Right lobe of liver (tissue), 6 donors: ENCODE data around the gene STRADB. TPM values are rescaled to one million over a fixed set of nuclear protein-coding genes. Genes with fewer than 3 reads are reported as not detected.

Experiments
- ATAC-seq, 4 donors: fragments of 200-7000 bp; cut with Tn5 transposase; one replicate each; pipeline ENCODE4 v1.9.1; 2020; ENCODE audit warnings: mild to moderate bottlenecking in 4 of 4, moderate library complexity in 4 of 4
- DNase-seq, 3 donors: peaks; one replicate each; pipeline ENCODE4 v3.0.0-alpha.2; 2020
- H3K27ac ChIP-seq, 3 donors: fragments of 200-600 bp; one replicate each; pipeline ENCODE4 v1.8.0; 2022
- H3K27me3 ChIP-seq, 2 donors: fragments of 200-600 bp; one replicate each; pipeline ENCODE4 v1.8.0; 2022
- H3K36me3 ChIP-seq, 4 donors: fragments of 200-600 bp; sonication (generic) in 1 of 4; one replicate each; pipeline versions ENCODE4 v1.5.1 to v1.8.0; 2017 to 2022; ENCODE audit warnings: control low read depth in 1 of 4
- H3K4me1 ChIP-seq, 4 donors: fragments of 200-600 bp; sonication (generic) in 1 of 4; one replicate each; pipeline versions ENCODE4 v1.5.1 to v1.8.0; 2017 to 2022; ENCODE audit warnings: control low read depth in 1 of 4
- H3K4me3 ChIP-seq, 3 donors: fragments of 200-600 bp; one replicate each; pipeline ENCODE4 v1.8.0; 2022
- H3K9me3 ChIP-seq, 4 donors: fragments of 200-600 bp; sonication (generic) in 1 of 4; one replicate each; pipeline versions ENCODE4 v1.5.1 to v1.8.0; 2017 to 2022; ENCODE audit warnings: control low read depth in 1 of 4
- CTCF ChIP-seq, 4 donors: fragments of 200-600 bp in 3 of 4; fragments of 450-650 bp in 1 of 4; IDR thresholded peaks; one replicate each; pipeline versions ENCODE4 v1.5.1 to v1.8.0; 2016 to 2022; ENCODE audit warnings: antibody characterized with exemption in 4 of 4, mild to moderate bottlenecking in 2 of 4
- POLR2A ChIP-seq: fragments of 450-650 bp; IDR thresholded peaks from one replicate; pipeline ENCODE4 v1.6.1; 2017; ENCODE audit warnings: antibody characterized with exemption, mild to moderate bottlenecking
- WGBS: methylation state at CpG from one replicate; pipeline ENCODE4 v1.1.6; 2018; ENCODE audit warnings: low coverage, low lambda C conversion rate; ENCODE audit not compliant: insufficient coverage; ENCODE audit errors: missing lambda C conversion rate; 5-methylcytosine and 5-hydroxymethylcytosine counted together
- intact Hi-C, 2 donors: fragments of 100-400 bp; cut with DNase I; formaldehyde crosslinking; loops; one replicate each; pipeline versions ENCODE4 v1.11.2 to v1.14.1; 2022
- total RNA-seq, 6 experiments: library from RNA; depleted of rRNA in 2 of 6; stranded (reverse); fragments of >200 nt in 2 of 6; fragmentation: NEBNext Ultra II Directional in 3 of 6; extraction: Animal tissue kit (Norgen Biotek cat#: 25700) in 3 of 6; gene quantifications; one replicate each; pipeline versions ENCODE4 v1.1.0 to v1.2.4, GENCODE V29; 2016 to 2023
- donor health status: DM: no; HTN: yes; CAD: no.
- donor health status: DM: no; HTN: no; CAD: no.
- donor health status: DM: no; HTN: no; CAD: no.
- donor health status: DM: no; HTN: yes; CAD: no.
- donor health status: DM: no; HTN: yes; CAD: no.

The STRADB gene
- total RNA-seq, 6 experiments from 2014 or later: 44.2 to 71.6 (median 63.4) TPM

GRCh38 chr2:201441409-201441808 is 10.1 kb upstream of the STRADB start:
- Histone ChIP-seq H3K27ac (no peak overlapping the region), H3K9me3 (no peaks in the 10 kb centered on the region), H3K4me1 (peaks cover 0 to 9% (median 3%) of the 10 kb centered on the region in 4 donors), H3K36me3 (no peaks in the 10 kb centered on the region), H3K27me3 (no peaks in the 10 kb centered on the region), H3K4me3 (no peak overlapping the region)
- no peak for TF ChIP-seq POLR2A
- no peak for TF ChIP-seq CTCF (IDR thresholded peaks at IDR 0.05)
- WGBS: 69% methylated on average over 3 of the region's 7 CpGs
- no peak for ATAC-seq
- no peak for DNase-seq
- intact Hi-C loops: no loop called here

GRCh38 chr2:201444746-201445465 is 6.6 kb upstream of the STRADB start:
- Histone ChIP-seq H3K27me3 (no peaks in the 10 kb centered on the region), H3K4me1 (peaks cover 0 to 23% (median 9%) of the 10 kb centered on the region in 4 donors), H3K9me3 (no peaks in the 10 kb centered on the region), H3K27ac (no peak overlapping the region), H3K36me3 (no peaks in the 10 kb centered on the region), H3K4me3 (no peak overlapping the region)
- ATAC-seq (no peak), DNase-seq (no peak)
- WGBS: 58% methylated on average over 3 of the region's 3 CpGs
- TF ChIP-seq CTCF (IDR thresholded peaks at IDR 0.05) (no peak), POLR2A (no peak)
- intact Hi-C loops: no loop called here

- 89% methylated on average over 1 of the region's 1 CpG for WGBS
- Histone ChIP-seq H3K4me1 (peaks cover 0 to 19% (median 6%) of the 10 kb centered on the region in 4 donors), H3K27me3 (no peaks in the 10 kb centered on the region), H3K4me3 (no peak overlapping the region), H3K36me3 (no peaks in the 10 kb centered on the region), H3K9me3 (no peaks in the 10 kb centered on the region), H3K27ac (no peak overlapping the region)
- intact Hi-C loops: no loop called here
- TF ChIP-seq CTCF (IDR thresholded peaks at IDR 0.05) (no peak), POLR2A (no peak)
- no peak for ATAC-seq
- DNase-seq: no peak
Observed at GRCh38 chr2:201447086-201447485, 4.5 kb upstream of the STRADB start.

GRCh38 chr2:201448061-201448460 is 3.5 kb upstream of the STRADB start:
- Histone ChIP-seq H3K27me3 (no peaks in the 10 kb centered on the region), H3K9me3 (no peaks in the 10 kb centered on the region), H3K27ac (no peak overlapping the region), H3K4me3 (no peak overlapping the region), H3K4me1 (peaks cover 0 to 29% (median 6%) of the 10 kb centered on the region in 4 donors), H3K36me3 (no peaks in the 10 kb centered on the region)
- TF ChIP-seq CTCF (IDR thresholded peaks at IDR 0.05): no peak
- TF ChIP-seq POLR2A: no peak
- DNase-seq: no peak
- WGBS: 82% methylated on average over 1 of the region's 1 CpG
- intact Hi-C loops: no loop called here
- ATAC-seq: no peak
